Suprapubic skin (tissue), 3 donors: Measurements from ENCODE around the gene PPAN.

Experiments
- POLR2A ChIP-seq, 2 donors: fragments of 450-650 bp; IDR thresholded peaks; one replicate each; pipeline ENCODE4 v1.6.1; 2017; ENCODE audit warnings: antibody characterized with exemption in 2 of 2, mild to moderate bottlenecking in 2 of 2, moderate library complexity in 2 of 2
- TF ChIP-seq, protein P1 (sequence below), 2 donors: fragments of 200-600 bp in 1 of 2; fragments of 450-650 bp in 1 of 2; sonication (generic) in 1 of 2; IDR thresholded peaks; one replicate each; pipeline ENCODE4 v1.5.1; 2016 to 2019; ENCODE audit warnings: antibody characterized with exemption in 2 of 2, mild to moderate bottlenecking in 1 of 2, moderate library complexity in 1 of 2

DNA sequence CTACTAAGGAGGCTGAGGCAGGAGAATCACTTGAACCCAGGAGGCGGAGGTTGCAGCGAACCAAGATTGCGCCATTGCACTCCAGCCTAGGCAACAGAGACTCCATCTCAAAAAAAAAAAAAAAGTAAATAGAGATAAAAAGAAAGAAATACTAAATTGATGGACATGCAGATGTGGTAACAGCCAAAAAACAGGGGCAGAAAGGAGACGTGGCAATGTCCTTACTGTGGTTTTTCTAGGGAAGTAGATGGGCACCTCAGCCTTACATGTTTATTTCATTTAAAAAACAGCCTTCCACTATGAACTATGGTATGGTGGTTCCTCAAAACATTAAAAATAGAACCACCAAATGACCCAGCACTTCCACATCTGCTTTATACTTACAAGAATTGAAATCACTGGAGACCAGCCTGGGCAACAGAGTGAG lies 20.1 kb downstream of the PPAN start:
- TF ChIP-seq, protein P1, sequence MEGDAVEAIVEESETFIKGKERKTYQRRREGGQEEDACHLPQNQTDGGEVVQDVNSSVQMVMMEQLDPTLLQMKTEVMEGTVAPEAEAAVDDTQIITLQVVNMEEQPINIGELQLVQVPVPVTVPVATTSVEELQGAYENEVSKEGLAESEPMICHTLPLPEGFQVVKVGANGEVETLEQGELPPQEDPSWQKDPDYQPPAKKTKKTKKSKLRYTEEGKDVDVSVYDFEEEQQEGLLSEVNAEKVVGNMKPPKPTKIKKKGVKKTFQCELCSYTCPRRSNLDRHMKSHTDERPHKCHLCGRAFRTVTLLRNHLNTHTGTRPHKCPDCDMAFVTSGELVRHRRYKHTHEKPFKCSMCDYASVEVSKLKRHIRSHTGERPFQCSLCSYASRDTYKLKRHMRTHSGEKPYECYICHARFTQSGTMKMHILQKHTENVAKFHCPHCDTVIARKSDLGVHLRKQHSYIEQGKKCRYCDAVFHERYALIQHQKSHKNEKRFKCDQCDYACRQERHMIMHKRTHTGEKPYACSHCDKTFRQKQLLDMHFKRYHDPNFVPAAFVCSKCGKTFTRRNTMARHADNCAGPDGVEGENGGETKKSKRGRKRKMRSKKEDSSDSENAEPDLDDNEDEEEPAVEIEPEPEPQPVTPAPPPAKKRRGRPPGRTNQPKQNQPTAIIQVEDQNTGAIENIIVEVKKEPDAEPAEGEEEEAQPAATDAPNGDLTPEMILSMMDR (IDR thresholded peaks at IDR 0.05): no peak
- TF ChIP-seq POLR2A (IDR thresholded peaks at IDR 0.05): no peak
